ENCODE data around the gene UBE2E3. TPM values are rescaled to one million over a fixed set of nuclear protein-coding genes. Genes with fewer than 3 reads are reported as not detected.

Gene UBE2E3
- total RNA-seq, 1 experiment from 2014 or later = 180 TPM

GRCh38 chr2:180992994-180993393 is 12.6 kb downstream of the UBE2E3 start:
- Histone ChIP-seq H2AFZ (no peak overlapping the region), H3K36me3 (ENCODE audit: low read depth) (peaks cover 67% of the 10 kb centered on the region), H3K27ac (no peak overlapping the region), H3K4me2 (no peak overlapping the region), H3K4me3 (no peak overlapping the region), H3K27me3 (ENCODE audit: insufficient read depth, low read depth) (no peaks in the 10 kb centered on the region), H3K4me1 (replicated peaks; ENCODE audit: insufficient read depth) (no peaks in the 10 kb centered on the region), H3K9me3 (ENCODE audit: insufficient read depth, low read depth) (no peaks in the 10 kb centered on the region), H3K79me2 (ENCODE audit: low read depth) (peaks cover 87% of the 10 kb centered on the region), H4K20me1 (ENCODE audit: insufficient read depth) (peaks cover 9% of the 10 kb centered on the region; the same call in 1 of the 2 replicates), H3F3A (ENCODE audit: insufficient read depth, low read depth) (no peaks in the 10 kb centered on the region), H3K9me2 (ENCODE audit: insufficient read depth) (no peaks in the 10 kb centered on the region)
- DNase-seq = no peak
- ChIA-PET CTCF (no interaction called here), POLR2A (ENCODE audit: unreplicated experiment) (no interaction called here)
- intact Hi-C loops (cut with micrococcal nuclease; ENCODE audit: unreplicated experiment) = no loop called here
- no TSS peak for BruUV-seq (replicated peaks)
- TF ChIP-seq EZH2 (IDR thresholded peaks at IDR 0.05; ENCODE audit: low read depth) (no peak), CTCF (conservative IDR thresholded peaks at IDR 0.05) (no peak)

DNA sequence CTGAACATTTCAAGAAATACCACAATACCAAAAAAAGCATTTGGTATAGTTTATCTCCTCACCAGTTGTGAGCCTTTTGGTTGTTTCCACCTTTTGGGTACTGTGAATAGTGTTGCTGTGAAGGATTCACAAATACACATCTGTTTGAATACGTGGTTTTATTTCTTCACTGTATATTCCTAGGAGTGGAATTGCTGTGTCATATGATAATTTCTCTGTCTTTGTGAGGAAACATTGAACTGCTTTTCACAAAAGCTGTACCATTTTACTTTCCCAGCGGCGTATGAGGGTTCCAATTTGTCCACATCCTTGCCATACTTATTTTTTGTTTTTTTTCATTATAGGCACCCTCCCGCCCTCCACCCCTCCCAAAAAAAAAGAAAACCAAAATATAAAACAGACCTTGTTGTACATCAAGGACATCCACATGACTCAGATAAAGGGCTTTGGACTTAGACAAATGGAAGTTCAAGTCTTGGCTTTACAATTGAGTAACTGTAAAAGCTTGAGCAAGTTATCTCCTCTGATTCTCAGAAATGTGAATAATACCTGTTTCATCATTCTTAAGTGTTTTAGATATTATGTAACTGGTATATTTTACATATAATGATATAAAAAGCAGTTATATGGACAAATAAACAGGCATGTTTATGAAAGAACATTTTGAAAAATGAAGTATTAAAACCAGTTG is 19.0 kb downstream of the UBE2E3 start:
- no TSS peak for BruUV-seq (replicated peaks)
- TF ChIP-seq EZH2 (IDR thresholded peaks at IDR 0.05; ENCODE audit: low read depth) (no peak), CTCF (conservative IDR thresholded peaks at IDR 0.05) (no peak)
- Histone ChIP-seq H3K36me3 (ENCODE audit: low read depth) (peaks cover 17% of the 10 kb centered on the region), H3K9me2 (ENCODE audit: insufficient read depth) (no peaks in the 10 kb centered on the region), H3K27me3 (ENCODE audit: insufficient read depth, low read depth) (no peaks in the 10 kb centered on the region), H3F3A (ENCODE audit: insufficient read depth, low read depth) (no peaks in the 10 kb centered on the region), H3K79me2 (ENCODE audit: low read depth) (peaks cover 93% of the 10 kb centered on the region), H3K9me3 (ENCODE audit: insufficient read depth, low read depth) (no peaks in the 10 kb centered on the region; the same call in 1 of the 2 replicates), H3K27ac (no peak overlapping the region), H3K4me1 (replicated peaks; ENCODE audit: insufficient read depth) (no peaks in the 10 kb centered on the region), H2AFZ (no peak overlapping the region), H3K4me3 (no peak overlapping the region), H3K4me2 (no peak overlapping the region), H4K20me1 (ENCODE audit: insufficient read depth) (peaks cover 9% of the 10 kb centered on the region; the same call in 1 of the 2 replicates)
- intact Hi-C loops (cut with micrococcal nuclease; ENCODE audit: unreplicated experiment) = no loop called here
- POLR2A ChIA-PET (ENCODE audit: unreplicated experiment) = no interaction called here
- CTCF ChIA-PET = no interaction called here
- DNase-seq = no peak

- CTCF ChIA-PET = no interaction called here
- Histone ChIP-seq H3K79me2 (ENCODE audit: low read depth) (peaks cover 98% of the 10 kb centered on the region), H3K27me3 (ENCODE audit: insufficient read depth, low read depth) (no peaks in the 10 kb centered on the region), H3K9me3 (ENCODE audit: insufficient read depth, low read depth) (no peaks in the 10 kb centered on the region), H3K27ac (no peak overlapping the region), H3K4me2 (no peak overlapping the region), H3K4me1 (replicated peaks; ENCODE audit: insufficient read depth) (no peaks in the 10 kb centered on the region), H4K20me1 (ENCODE audit: insufficient read depth) (no peaks in the 10 kb centered on the region; the same call in 1 of the 2 replicates), H2AFZ (no peak overlapping the region), H3K9me2 (ENCODE audit: insufficient read depth) (no peaks in the 10 kb centered on the region), H3F3A (ENCODE audit: insufficient read depth, low read depth) (no peaks in the 10 kb centered on the region), H3K4me3 (no peak overlapping the region), H3K36me3 (ENCODE audit: low read depth) (peaks cover 3% of the 10 kb centered on the region; the same call in 1 of the 2 replicates)
- TF ChIP-seq EZH2 (IDR thresholded peaks at IDR 0.05; ENCODE audit: low read depth) (no peak), CTCF (conservative IDR thresholded peaks at IDR 0.05) (no peak)
- BruUV-seq (replicated peaks) = no TSS peak
- intact Hi-C loops (cut with micrococcal nuclease; ENCODE audit: unreplicated experiment) = no loop called here
- DNase-seq = no peak
- POLR2A ChIA-PET (ENCODE audit: unreplicated experiment) = no interaction called here
Measured at GRCh38 chr2:181004647-181005325, 24.4 kb downstream of the UBE2E3 start.

All from PC-9 (cell line).